ENCODE data around the gene CLDN34. TPM values are rescaled to one million over a fixed set of nuclear protein-coding genes. Genes with fewer than 3 reads are reported as not detected.
A peak's percentile ranks its signal among the peaks of the same experiment; 100 is the strongest.

CLDN34 gene
- total and polyA plus RNA-seq, 2 of the 13 experiments (the other 11 are each of a cell fraction or from before 2014, with no cell fraction given): not detected

DNA sequence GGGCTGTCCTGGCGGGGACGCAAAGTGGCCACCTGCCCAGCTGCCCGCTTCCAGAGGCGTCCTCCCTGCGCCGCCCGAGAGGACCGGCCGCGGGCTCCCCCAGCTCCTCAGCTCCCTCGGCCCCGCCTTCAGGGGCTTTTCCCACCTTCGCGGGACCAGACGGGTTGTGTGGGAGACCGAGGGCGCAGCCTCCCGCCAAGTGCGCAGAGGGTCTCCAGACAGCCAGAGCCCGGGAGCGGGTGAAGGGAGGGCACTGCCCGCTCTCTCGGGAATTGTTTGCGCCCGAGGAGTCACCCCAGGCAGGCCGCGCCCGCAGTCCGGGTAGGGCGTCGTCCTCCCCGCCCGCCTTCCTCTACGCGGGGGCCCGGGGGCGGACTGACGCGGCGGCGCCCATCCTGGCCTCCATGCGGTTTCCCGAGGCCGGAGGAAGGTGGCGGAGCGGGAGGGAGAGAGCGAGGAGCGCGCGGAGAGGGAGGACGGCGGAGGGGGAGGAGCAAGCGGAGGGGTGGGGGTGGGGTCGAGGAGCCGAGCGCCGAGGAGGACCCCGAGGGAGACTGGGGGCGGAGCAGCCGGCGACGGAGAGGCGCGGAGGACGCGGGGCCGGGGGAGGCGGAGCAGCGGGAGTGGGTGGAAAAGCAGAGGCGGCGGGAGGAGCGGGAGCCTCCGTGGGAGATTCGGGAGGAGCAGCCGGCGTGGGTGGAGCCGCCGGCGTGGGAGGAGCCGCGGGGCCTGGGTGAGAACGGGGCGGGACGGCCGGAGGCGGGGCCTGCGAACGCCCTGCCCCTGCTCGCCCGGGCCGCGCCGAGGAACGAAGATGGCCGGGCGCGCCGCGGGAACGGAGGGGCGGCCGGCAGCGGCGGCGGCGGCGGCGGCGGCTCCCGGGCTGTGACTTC is 47.5 kb downstream of the CLDN34 start (continued):
- TF ChIP-seq, protein P1, sequence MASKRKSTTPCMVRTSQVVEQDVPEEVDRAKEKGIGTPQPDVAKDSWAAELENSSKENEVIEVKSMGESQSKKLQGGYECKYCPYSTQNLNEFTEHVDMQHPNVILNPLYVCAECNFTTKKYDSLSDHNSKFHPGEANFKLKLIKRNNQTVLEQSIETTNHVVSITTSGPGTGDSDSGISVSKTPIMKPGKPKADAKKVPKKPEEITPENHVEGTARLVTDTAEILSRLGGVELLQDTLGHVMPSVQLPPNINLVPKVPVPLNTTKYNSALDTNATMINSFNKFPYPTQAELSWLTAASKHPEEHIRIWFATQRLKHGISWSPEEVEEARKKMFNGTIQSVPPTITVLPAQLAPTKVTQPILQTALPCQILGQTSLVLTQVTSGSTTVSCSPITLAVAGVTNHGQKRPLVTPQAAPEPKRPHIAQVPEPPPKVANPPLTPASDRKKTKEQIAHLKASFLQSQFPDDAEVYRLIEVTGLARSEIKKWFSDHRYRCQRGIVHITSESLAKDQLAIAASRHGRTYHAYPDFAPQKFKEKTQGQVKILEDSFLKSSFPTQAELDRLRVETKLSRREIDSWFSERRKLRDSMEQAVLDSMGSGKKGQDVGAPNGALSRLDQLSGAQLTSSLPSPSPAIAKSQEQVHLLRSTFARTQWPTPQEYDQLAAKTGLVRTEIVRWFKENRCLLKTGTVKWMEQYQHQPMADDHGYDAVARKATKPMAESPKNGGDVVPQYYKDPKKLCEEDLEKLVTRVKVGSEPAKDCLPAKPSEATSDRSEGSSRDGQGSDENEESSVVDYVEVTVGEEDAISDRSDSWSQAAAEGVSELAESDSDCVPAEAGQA (IDR thresholded peaks at IDR 0.05; ENCODE audit: low read depth): no peak
- TF ChIP-seq, protein P1 (CRISPR knock-in tag; IDR thresholded peaks at IDR 0.05; ENCODE audit: borderline replicate concordance): no peak
- TF ChIP-seq FOSL2 (CRISPR knock-in tag; IDR thresholded peaks at IDR 0.05) (no peak), HHEX (CRISPR knock-in tag; IDR thresholded peaks at IDR 0.05) (no peak), ZFX (CRISPR knock-in tag; IDR thresholded peaks at IDR 0.05; ENCODE audit: low read depth) (peak; percentile 46), RAD21 (CRISPR knock-in tag; IDR thresholded peaks at IDR 0.05) (no peak), ELF1 (CRISPR knock-in tag; IDR thresholded peaks at IDR 0.05) (no peak), ZNF557 (CRISPR knock-in tag; IDR thresholded peaks at IDR 0.05) (no peak), NFKBIZ (CRISPR knock-in tag; IDR thresholded peaks at IDR 0.05) (no peak), CENPT (CRISPR knock-in tag; IDR thresholded peaks at IDR 0.05; ENCODE audit: low read depth) (no peak), ZNF790 (CRISPR knock-in tag; IDR thresholded peaks at IDR 0.05; ENCODE audit: borderline replicate concordance) (no peak), ZNF136 (CRISPR knock-in tag; IDR thresholded peaks at IDR 0.05; ENCODE audit: low read depth) (no peak)
- TF ChIP-seq, protein P2, sequence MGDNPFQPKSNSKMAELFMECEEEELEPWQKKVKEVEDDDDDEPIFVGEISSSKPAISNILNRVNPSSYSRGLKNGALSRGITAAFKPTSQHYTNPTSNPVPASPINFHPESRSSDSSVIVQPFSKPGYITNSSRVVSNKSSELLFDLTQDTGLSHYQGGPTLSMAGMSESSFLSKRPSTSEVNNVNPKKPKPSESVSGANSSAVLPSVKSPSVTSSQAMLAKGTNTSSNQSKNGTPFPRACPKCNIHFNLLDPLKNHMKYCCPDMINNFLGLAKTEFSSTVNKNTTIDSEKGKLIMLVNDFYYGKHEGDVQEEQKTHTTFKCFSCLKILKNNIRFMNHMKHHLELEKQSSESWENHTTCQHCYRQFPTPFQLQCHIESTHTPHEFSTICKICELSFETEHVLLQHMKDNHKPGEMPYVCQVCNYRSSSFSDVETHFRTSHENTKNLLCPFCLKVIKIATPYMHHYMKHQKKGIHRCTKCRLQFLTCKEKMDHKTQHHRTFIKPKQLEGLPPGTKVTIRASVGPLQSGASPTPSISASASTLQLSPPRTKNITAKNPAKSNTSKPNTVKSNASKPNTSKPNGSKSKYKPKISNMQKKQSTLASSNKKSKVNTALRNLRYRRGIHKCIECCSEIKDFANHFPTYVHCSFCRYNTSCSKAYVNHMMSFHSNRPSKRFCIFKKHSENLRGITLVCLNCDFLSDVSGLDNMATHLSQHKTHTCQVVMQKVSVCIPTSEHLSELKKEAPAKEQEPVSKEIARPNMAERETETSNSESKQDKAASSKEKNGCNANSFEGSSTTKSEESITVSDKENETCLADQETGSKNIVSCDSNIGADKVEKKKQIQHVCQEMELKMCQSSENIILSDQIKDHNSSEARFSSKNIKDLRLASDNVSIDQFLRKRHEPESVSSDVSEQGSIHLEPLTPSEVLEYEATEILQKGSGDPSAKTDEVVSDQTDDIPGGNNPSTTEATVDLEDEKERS (CRISPR knock-in tag; IDR thresholded peaks at IDR 0.05): no peak
- TF ChIP-seq, protein P3, sequence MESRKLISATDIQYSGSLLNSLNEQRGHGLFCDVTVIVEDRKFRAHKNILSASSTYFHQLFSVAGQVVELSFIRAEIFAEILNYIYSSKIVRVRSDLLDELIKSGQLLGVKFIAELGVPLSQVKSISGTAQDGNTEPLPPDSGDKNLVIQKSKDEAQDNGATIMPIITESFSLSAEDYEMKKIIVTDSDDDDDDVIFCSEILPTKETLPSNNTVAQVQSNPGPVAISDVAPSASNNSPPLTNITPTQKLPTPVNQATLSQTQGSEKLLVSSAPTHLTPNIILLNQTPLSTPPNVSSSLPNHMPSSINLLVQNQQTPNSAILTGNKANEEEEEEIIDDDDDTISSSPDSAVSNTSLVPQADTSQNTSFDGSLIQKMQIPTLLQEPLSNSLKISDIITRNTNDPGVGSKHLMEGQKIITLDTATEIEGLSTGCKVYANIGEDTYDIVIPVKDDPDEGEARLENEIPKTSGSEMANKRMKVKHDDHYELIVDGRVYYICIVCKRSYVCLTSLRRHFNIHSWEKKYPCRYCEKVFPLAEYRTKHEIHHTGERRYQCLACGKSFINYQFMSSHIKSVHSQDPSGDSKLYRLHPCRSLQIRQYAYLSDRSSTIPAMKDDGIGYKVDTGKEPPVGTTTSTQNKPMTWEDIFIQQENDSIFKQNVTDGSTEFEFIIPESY (CRISPR knock-in tag; IDR thresholded peaks at IDR 0.05): no peak
- TF ChIP-seq, protein P4, sequence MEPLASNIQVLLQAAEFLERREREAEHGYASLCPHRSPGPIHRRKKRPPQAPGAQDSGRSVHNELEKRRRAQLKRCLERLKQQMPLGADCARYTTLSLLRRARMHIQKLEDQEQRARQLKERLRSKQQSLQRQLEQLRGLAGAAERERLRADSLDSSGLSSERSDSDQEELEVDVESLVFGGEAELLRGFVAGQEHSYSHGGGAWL (CRISPR knock-in tag; IDR thresholded peaks at IDR 0.05): 0 out of 2 replicates have a peak, but pooled peaks have one; percentile 52
- TF ChIP-seq, protein P5, sequence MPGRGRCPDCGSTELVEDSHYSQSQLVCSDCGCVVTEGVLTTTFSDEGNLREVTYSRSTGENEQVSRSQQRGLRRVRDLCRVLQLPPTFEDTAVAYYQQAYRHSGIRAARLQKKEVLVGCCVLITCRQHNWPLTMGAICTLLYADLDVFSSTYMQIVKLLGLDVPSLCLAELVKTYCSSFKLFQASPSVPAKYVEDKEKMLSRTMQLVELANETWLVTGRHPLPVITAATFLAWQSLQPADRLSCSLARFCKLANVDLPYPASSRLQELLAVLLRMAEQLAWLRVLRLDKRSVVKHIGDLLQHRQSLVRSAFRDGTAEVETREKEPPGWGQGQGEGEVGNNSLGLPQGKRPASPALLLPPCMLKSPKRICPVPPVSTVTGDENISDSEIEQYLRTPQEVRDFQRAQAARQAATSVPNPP (CRISPR knock-in tag; IDR thresholded peaks at IDR 0.05): no peak
